ENCODE measurements around the gene MAML3.

GRCh38 chr4:139966383-139966782 lies 187.6 kb downstream of the MAML3 start:
- TF ChIP-seq REST (IDR thresholded peaks at IDR 0.05; ENCODE audit: insufficient read depth in 1 of 2, low read depth in 2 of 2, low read length in 2 of 2) = no peak
- no peak for TF ChIP-seq POLR2AphosphoS5 (IDR thresholded peaks at IDR 0.05; ENCODE audit: low read depth, low read length)
- no peak for TF ChIP-seq FOXP2 (optimal IDR thresholded peaks at IDR 0.05; ENCODE audit: borderline replicate concordance, extremely low read depth, extremely low read length, insufficient read depth)
